Measurements from ENCODE around the gene VTI1A.
"Not testable (repeated sequence)": the region's sequence is repeated elsewhere in the genome, so short reads cannot be mapped to it uniquely, and the experiment has no call there.

VTI1A gene

GRCh38 chr10:112589081-112589480, 142.1 kb downstream of the VTI1A start:
- DNase-seq: no peak

GRCh38 chr10:112590786-112591185, 143.8 kb downstream of the VTI1A start:
- DNase-seq: not testable (repeated sequence)

- no peak for DNase-seq
Measured at GRCh38 chr10:112593023-112593422, 146.0 kb downstream of the VTI1A start.

- DNase-seq: no peak
Measured at GRCh38 chr10:112601214-112602090, 154.4 kb downstream of the VTI1A start.

GRCh38 chr10:112603062-112603461, 156.0 kb downstream of the VTI1A start:
- DNase-seq: no peak

GRCh38 chr10:112605063-112605462, 158.0 kb downstream of the VTI1A start:
- no peak for DNase-seq

- DNase-seq: no peak
Measured at GRCh38 chr10:112607506-112607905, 160.5 kb downstream of the VTI1A start.

GRCh38 chr10:112613620-112614019, 166.6 kb downstream of the VTI1A start:
- DNase-seq: no peak

GRCh38 chr10:112614072-112614471, 167.1 kb downstream of the VTI1A start:
- DNase-seq: no peak

GRCh38 chr10:112614586-112614985, 167.6 kb downstream of the VTI1A start:
- DNase-seq: no peak

GRCh38 chr10:112615269-112615668, 168.3 kb downstream of the VTI1A start:
- no peak for DNase-seq

GRCh38 chr10:112616647-112617046, 169.6 kb downstream of the VTI1A start:
- DNase-seq: no peak

- DNase-seq: no peak
Measured at GRCh38 chr10:112618814-112619213, 171.8 kb downstream of the VTI1A start.

GRCh38 chr10:112619556-112619955, 172.5 kb downstream of the VTI1A start:
- DNase-seq: no peak

GRCh38 chr10:112622786-112623185, 175.8 kb downstream of the VTI1A start:
- DNase-seq: no peak

GRCh38 chr10:112624546-112625048, 177.6 kb downstream of the VTI1A start:
- no peak for DNase-seq

- DNase-seq: no peak
Measured at GRCh38 chr10:112628951-112629609, 182.1 kb downstream of the VTI1A start.

GRCh38 chr10:112631501-112632400, 184.7 kb downstream of the VTI1A start:
- no peak for DNase-seq

- DNase-seq: no peak
Measured at GRCh38 chr10:112634096-112634830, 187.2 kb downstream of the VTI1A start.

- no peak for DNase-seq
Measured at GRCh38 chr10:112637901-112638300, 190.9 kb downstream of the VTI1A start.

- no peak for DNase-seq
Measured at GRCh38 chr10:112639298-112639697, 192.3 kb downstream of the VTI1A start.

GRCh38 chr10:112640638-112641037, 193.6 kb downstream of the VTI1A start:
- DNase-seq: no peak

All from NCI-H2081 (cell line).